Vagina (tissue), 2 donors: ENCODE measurements around the gene USP7.

ENCODE experiments used
- POLR2AphosphoS5 ChIP-seq, 2 donors: sonication (generic); formaldehyde crosslinking; IDR thresholded peaks; one replicate each; pipeline ENCODE4 v1.9.0; 2017; ENCODE audit warnings: antibody characterized with exemption in 2 of 2, mild to moderate bottlenecking in 2 of 2, low read depth in 1 of 2; ENCODE audit not compliant: insufficient read depth in 1 of 2
- TF ChIP-seq, protein P1 (sequence below), 3 experiments: fragments of 450-650 bp in 2 of 3; fragments of 200-600 bp in 1 of 3; sonication (generic) in 1 of 3; IDR thresholded peaks; one replicate each; pipeline ENCODE4 v1.5.1; 2017 to 2019; ENCODE audit warnings: antibody characterized with exemption in 3 of 3, mild to moderate bottlenecking in 2 of 3, moderate library complexity in 2 of 3

DNA sequence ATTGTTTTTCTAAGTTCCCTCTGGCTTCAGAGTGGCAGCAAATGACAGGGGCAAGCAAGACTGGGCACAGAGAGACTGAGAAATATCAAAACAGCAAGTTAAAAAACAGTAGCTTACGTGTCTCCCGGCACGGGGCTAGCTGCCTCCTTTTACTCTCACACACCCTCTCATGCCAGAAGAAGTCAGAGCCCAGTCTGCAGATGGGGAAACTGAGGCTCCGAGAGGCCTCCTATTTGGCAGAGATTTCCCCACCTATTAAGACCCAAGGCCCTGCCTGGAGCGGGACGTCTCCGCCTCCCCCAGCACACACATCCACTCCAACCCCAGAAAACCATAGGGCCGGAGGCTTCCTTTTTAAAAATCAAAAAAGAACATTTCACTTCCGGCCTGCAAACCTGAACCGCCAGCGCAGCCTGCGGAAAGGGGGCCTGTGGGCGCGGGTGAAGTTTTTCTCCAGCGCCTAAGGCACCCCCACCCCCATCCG, 95.7 kb downstream of the USP7 start:
- TF ChIP-seq, protein P1, sequence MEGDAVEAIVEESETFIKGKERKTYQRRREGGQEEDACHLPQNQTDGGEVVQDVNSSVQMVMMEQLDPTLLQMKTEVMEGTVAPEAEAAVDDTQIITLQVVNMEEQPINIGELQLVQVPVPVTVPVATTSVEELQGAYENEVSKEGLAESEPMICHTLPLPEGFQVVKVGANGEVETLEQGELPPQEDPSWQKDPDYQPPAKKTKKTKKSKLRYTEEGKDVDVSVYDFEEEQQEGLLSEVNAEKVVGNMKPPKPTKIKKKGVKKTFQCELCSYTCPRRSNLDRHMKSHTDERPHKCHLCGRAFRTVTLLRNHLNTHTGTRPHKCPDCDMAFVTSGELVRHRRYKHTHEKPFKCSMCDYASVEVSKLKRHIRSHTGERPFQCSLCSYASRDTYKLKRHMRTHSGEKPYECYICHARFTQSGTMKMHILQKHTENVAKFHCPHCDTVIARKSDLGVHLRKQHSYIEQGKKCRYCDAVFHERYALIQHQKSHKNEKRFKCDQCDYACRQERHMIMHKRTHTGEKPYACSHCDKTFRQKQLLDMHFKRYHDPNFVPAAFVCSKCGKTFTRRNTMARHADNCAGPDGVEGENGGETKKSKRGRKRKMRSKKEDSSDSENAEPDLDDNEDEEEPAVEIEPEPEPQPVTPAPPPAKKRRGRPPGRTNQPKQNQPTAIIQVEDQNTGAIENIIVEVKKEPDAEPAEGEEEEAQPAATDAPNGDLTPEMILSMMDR (IDR thresholded peaks at IDR 0.05), result no peak
- TF ChIP-seq POLR2AphosphoS5 (IDR thresholded peaks at IDR 0.05; ENCODE audit: insufficient read depth in 1 of 2, low read depth in 1 of 2), result no peak
